Vagina (tissue), 2 donors: ENCODE measurements around the gene WDTC1.

Source experiments
- POLR2A ChIP-seq, 2 donors: fragments of 450-650 bp; IDR thresholded peaks; one replicate each; pipeline ENCODE4 v1.6.1; 2017; ENCODE audit warnings: antibody characterized with exemption in 2 of 2, mild to moderate bottlenecking in 2 of 2, moderate library complexity in 2 of 2
- POLR2AphosphoS5 ChIP-seq, 2 donors: sonication (generic); formaldehyde crosslinking; IDR thresholded peaks; one replicate each; pipeline ENCODE4 v1.9.0; 2017; ENCODE audit warnings: antibody characterized with exemption in 2 of 2, mild to moderate bottlenecking in 2 of 2, low read depth in 1 of 2; ENCODE audit not compliant: insufficient read depth in 1 of 2
- TF ChIP-seq, protein P1 (sequence below), 3 experiments: fragments of 450-650 bp in 2 of 3; fragments of 200-600 bp in 1 of 3; sonication (generic) in 1 of 3; IDR thresholded peaks; one replicate each; pipeline ENCODE4 v1.5.1; 2017 to 2019; ENCODE audit warnings: antibody characterized with exemption in 3 of 3, mild to moderate bottlenecking in 2 of 3, moderate library complexity in 2 of 3

DNA sequence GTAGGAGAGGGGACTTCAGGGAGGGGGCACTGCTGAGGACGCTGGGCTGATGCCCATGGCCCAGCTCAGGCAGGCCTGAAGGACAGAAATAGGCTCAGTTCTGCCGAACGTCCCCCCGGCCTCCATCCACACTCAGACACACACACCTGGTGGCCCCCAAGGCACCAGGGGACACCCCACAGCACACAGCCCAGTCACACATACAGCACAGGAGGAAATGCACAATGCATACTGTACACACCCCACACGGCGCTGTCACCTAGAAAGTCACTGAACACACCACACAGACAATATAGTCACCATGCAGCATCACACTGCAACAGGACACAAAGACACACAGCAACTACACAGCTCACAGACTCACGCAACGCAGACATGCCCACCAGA is 108.0 kb downstream of the WDTC1 start:
- TF ChIP-seq POLR2AphosphoS5 (IDR thresholded peaks at IDR 0.05; ENCODE audit: insufficient read depth in 1 of 2, low read depth in 1 of 2) (no peak), POLR2A (IDR thresholded peaks at IDR 0.05) (no peak)
- TF ChIP-seq, protein P1, sequence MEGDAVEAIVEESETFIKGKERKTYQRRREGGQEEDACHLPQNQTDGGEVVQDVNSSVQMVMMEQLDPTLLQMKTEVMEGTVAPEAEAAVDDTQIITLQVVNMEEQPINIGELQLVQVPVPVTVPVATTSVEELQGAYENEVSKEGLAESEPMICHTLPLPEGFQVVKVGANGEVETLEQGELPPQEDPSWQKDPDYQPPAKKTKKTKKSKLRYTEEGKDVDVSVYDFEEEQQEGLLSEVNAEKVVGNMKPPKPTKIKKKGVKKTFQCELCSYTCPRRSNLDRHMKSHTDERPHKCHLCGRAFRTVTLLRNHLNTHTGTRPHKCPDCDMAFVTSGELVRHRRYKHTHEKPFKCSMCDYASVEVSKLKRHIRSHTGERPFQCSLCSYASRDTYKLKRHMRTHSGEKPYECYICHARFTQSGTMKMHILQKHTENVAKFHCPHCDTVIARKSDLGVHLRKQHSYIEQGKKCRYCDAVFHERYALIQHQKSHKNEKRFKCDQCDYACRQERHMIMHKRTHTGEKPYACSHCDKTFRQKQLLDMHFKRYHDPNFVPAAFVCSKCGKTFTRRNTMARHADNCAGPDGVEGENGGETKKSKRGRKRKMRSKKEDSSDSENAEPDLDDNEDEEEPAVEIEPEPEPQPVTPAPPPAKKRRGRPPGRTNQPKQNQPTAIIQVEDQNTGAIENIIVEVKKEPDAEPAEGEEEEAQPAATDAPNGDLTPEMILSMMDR (IDR thresholded peaks at IDR 0.05), result no peak
